NCI-H2107 treated with DMSO at 0.1 percent for 48 hours (cell line): ENCODE data around the gene TNIK.

ENCODE experiments used
- DNase-seq: peaks from one replicate; lab custom pipeline; 2025; ENCODE audit not compliant: unreplicated experiment; lab: John Stamatoyannopoulos, UW

The TNIK gene

GRCh38 chr3:171023566-171023965 lies 436.6 kb downstream of the TNIK start:
- DNase-seq, result no peak

- no peak for DNase-seq
These were observed 438.8 kb downstream of the TNIK start for GRCh38 chr3:171021377-171021776.

GRCh38 chr3:171018156-171018935 lies 441.9 kb downstream of the TNIK start:
- peak; percentile 71 for DNase-seq

- DNase-seq, result no peak
These were observed 446.1 kb downstream of the TNIK start for GRCh38 chr3:171013822-171014748.

- no peak for DNase-seq
These were observed 448.3 kb downstream of the TNIK start for GRCh38 chr3:171011873-171012336.
